ENCODE results near the gene CLIP1.

CLIP1 gene

GRCh38 chr12:122244565-122245371 is 177.7 kb downstream of the CLIP1 start:
- peak; percentile 29 for DNase-seq

- DNase-seq: peak; percentile 35
Observed at GRCh38 chr12:122243965-122244364, 178.5 kb downstream of the CLIP1 start.

GRCh38 chr12:122238861-122239260 is 183.6 kb downstream of the CLIP1 start:
- no peak for DNase-seq

GRCh38 chr12:122235741-122236140 is 186.7 kb downstream of the CLIP1 start:
- DNase-seq: no peak

GRCh38 chr12:122232691-122233090 is 189.8 kb downstream of the CLIP1 start:
- no peak for DNase-seq

GRCh38 chr12:122230798-122231197 is 191.7 kb downstream of the CLIP1 start:
- DNase-seq: no peak

GRCh38 chr12:122228092-122228491 is 194.4 kb downstream of the CLIP1 start:
- no peak for DNase-seq

GRCh38 chr12:122227341-122227740 is 195.1 kb downstream of the CLIP1 start:
- peak; percentile 33 for DNase-seq

GRCh38 chr12:122226366-122227125 is 195.9 kb downstream of the CLIP1 start:
- no peak for DNase-seq

- peak; percentile 100 for DNase-seq
Observed at GRCh38 chr12:122225683-122226365, 196.6 kb downstream of the CLIP1 start, which contains the start of gene DIABLO. DIABLO (minus strand) TSS chr12:122226052; CDS start chr12:122226014, 38 bp downstream.

All from CD4-positive, alpha-beta T cell treated with Interleukin-17A for 4 hours (primary cell).